Measurements from ENCODE around the gene TBC1D5. TPM values are rescaled to one million over a fixed set of nuclear protein-coding genes. Genes with fewer than 3 reads are reported as not detected.

Gene TBC1D5
- total and polyA plus RNA-seq, 2 donors (not counting 1 experiment from before 2014, with no cell fraction given): 22.6 to 111 TPM

- no peak overlapping the region for H3K4me3 Mint-ChIP-seq
- ATAC-seq (ENCODE audit: low read depth) (no peak), DNase-seq (no peak)
- Histone ChIP-seq H3K79me2 (ENCODE audit: control insufficient read depth, insufficient read depth, low read length) (no peaks in the 10 kb centered on the region), H2AFZ (ENCODE audit: insufficient read depth, low read depth, low read length, poor library complexity, severe bottlenecking) (no peak overlapping the region), H4K20me1 (ENCODE audit: control insufficient read depth, insufficient read depth, low read length, poor library complexity, severe bottlenecking) (no peaks in the 10 kb centered on the region), H3K27me3 (replicated peaks in 1 of 4; ENCODE audit: control extremely low read depth in 1 of 4, control insufficient read depth in 3 of 4, insufficient read depth in 4 of 4, low read length in 3 of 4) (no peaks in the 10 kb centered on the region), H3K9ac (ENCODE audit: low read length) (no peak overlapping the region), H3K36me3 (replicated peaks in 1 of 2; ENCODE audit: control extremely low read depth in 1 of 2, control insufficient read depth in 1 of 2, extremely low read depth in 1 of 2, insufficient read depth in 2 of 2, low read length in 1 of 2) (peaks cover 0 to 81% of the 10 kb centered on the region in 2 experiments), H3K27ac (ENCODE audit: low read length in 2 of 2) (no peak overlapping the region), H3K4me3 (ENCODE audit: control extremely low read depth in 1 of 5, extremely low read depth in 1 of 5, insufficient read depth in 1 of 5, low read depth in 2 of 5, low read length in 4 of 5) (no peak overlapping the region), H3K4me1 (ENCODE audit: control insufficient read depth in 2 of 2, insufficient read depth in 2 of 2, low read length in 2 of 2) (no peaks in the 10 kb centered on the region), H3K9me3 (ENCODE audit: control extremely low read depth in 1 of 3, control insufficient read depth in 2 of 3, insufficient read depth in 1 of 3, low read length in 2 of 3) (peaks cover 0 to 31% (median 6%) of the 10 kb centered on the region in 3 donors), H3K4me2 (replicated peaks; ENCODE audit: low read depth, low read length, poor library complexity, severe bottlenecking) (no peak overlapping the region)
- intact Hi-C loops (cut with micrococcal nuclease): no loop called here
- POLR2A ChIA-PET: no interaction called here
- TF ChIP-seq EZH2 (IDR thresholded peaks at IDR 0.05; ENCODE audit: borderline replicate concordance, insufficient read depth, low read depth, low read length, poor library complexity, severe bottlenecking): no peak
- TF ChIP-seq CTCF (IDR thresholded peaks at IDR 0.05): no peak
- no peaks in the 10 kb centered on the region for H3K4me1 Mint-ChIP-seq
- WGBS (ENCODE audit: insufficient coverage): 98% methylated on average over 6 of the region's 10 CpGs
- no peaks in the 10 kb centered on the region for H3K27me3 Mint-ChIP-seq
- H3K9me3 Mint-ChIP-seq (ENCODE audit: insufficient read depth): peaks cover 3% of the 10 kb centered on the region
- CTCF ChIA-PET: no interaction called here
- H3K27ac Mint-ChIP-seq: no peak overlapping the region
These were observed 585.6 kb downstream of the TBC1D5 start for GRCh38 chr3:17156864-17157263.

GRCh38 chr3:17155951-17156350, 586.5 kb downstream of the TBC1D5 start:
- H3K9me3 ChIP-seq (ENCODE audit: control extremely low read depth in 1 of 3, control insufficient read depth in 2 of 3, insufficient read depth in 1 of 3, low read length in 2 of 3): peaks cover 0 to 40% (median 6%) of the 10 kb centered on the region in 3 donors
- TF ChIP-seq CTCF (IDR thresholded peaks at IDR 0.05) (no peak), EZH2 (IDR thresholded peaks at IDR 0.05; ENCODE audit: borderline replicate concordance, insufficient read depth, low read depth, low read length, poor library complexity, severe bottlenecking) (no peak)
- H3K27me3 ChIP-seq (replicated peaks in 1 of 4; ENCODE audit: control extremely low read depth in 1 of 4, control insufficient read depth in 3 of 4, insufficient read depth in 4 of 4, low read length in 3 of 4): no peaks in the 10 kb centered on the region
- H4K20me1 ChIP-seq (ENCODE audit: control insufficient read depth, insufficient read depth, low read length, poor library complexity, severe bottlenecking): no peaks in the 10 kb centered on the region
- ATAC-seq (ENCODE audit: low read depth) (no peak), DNase-seq (no peak)
- ChIA-PET POLR2A (no interaction called here), CTCF (no interaction called here)
- Mint-ChIP-seq H3K9me3 (ENCODE audit: insufficient read depth) (peaks cover 3% of the 10 kb centered on the region), H3K4me3 (no peak overlapping the region), H3K4me1 (no peaks in the 10 kb centered on the region), H3K27me3 (no peaks in the 10 kb centered on the region), H3K27ac (no peak overlapping the region)
- intact Hi-C loops (cut with micrococcal nuclease): no loop called here
- H3K27ac ChIP-seq (ENCODE audit: low read length in 2 of 2): no peak overlapping the region
- no peak overlapping the region for H3K4me2 ChIP-seq (replicated peaks; ENCODE audit: low read depth, low read length, poor library complexity, severe bottlenecking)
- H3K4me3 ChIP-seq (ENCODE audit: control extremely low read depth in 1 of 5, extremely low read depth in 1 of 5, insufficient read depth in 1 of 5, low read depth in 2 of 5, low read length in 4 of 5): no peak overlapping the region
- H3K9ac ChIP-seq (ENCODE audit: low read length): no peak overlapping the region
- H3K36me3 ChIP-seq (replicated peaks in 1 of 2; ENCODE audit: control extremely low read depth in 1 of 2, control insufficient read depth in 1 of 2, extremely low read depth in 1 of 2, insufficient read depth in 2 of 2, low read length in 1 of 2): peaks cover 0 to 72% of the 10 kb centered on the region in 2 experiments
- 86% methylated on average over 1 of the region's 1 CpG for WGBS (ENCODE audit: insufficient coverage)
- H2AFZ ChIP-seq (ENCODE audit: insufficient read depth, low read depth, low read length, poor library complexity, severe bottlenecking): no peak overlapping the region
- H3K4me1 ChIP-seq (ENCODE audit: control insufficient read depth in 2 of 2, insufficient read depth in 2 of 2, low read length in 2 of 2): no peaks in the 10 kb centered on the region
- H3K79me2 ChIP-seq (ENCODE audit: control insufficient read depth, insufficient read depth, low read length): no peaks in the 10 kb centered on the region

Data from B cell (primary cell).